Uterus (tissue), 4 donors: Measurements from ENCODE around the gene RTF1. TPM values are rescaled to one million over a fixed set of nuclear protein-coding genes. Genes with fewer than 3 reads are reported as not detected.

Source experiments
- DNase-seq, 2 donors: peaks; one replicate each; pipeline ENCODE4 v3.0.0-alpha.2; 2019 to 2020
- H3K27ac ChIP-seq, 2 donors: fragments of 200-600 bp; sonication (generic); 1 replicate in 1 of 2; 2 replicates in 1 of 2; pipeline ENCODE4 v1.5.1; 2016 to 2018
- H3K27me3 ChIP-seq, 2 donors: fragments of 200-600 bp; sonication (generic); one replicate each; pipeline ENCODE4 v1.5.1; 2018 to 2019; ENCODE audit warnings: control low read depth in 1 of 2
- H3K36me3 ChIP-seq, 2 donors: fragments of 200-600 bp; sonication (generic); one replicate each; pipeline ENCODE4 v1.5.1; 2019; ENCODE audit warnings: control low read depth in 1 of 2
- H3K4me1 ChIP-seq, 2 donors: fragments of 200-600 bp; sonication (generic); one replicate each; pipeline ENCODE4 v1.5.1; 2018 to 2019; ENCODE audit warnings: control low read depth in 1 of 2
- H3K4me3 ChIP-seq, 2 donors: fragments of 200-600 bp; sonication (generic); 1 replicate in 1 of 2; 2 replicates in 1 of 2; pipeline ENCODE4 v1.5.1; 2018 to 2019; ENCODE audit warnings: mild to moderate bottlenecking in 1 of 2
- H3K9me3 ChIP-seq, 2 donors: fragments of 200-600 bp; sonication (generic); one replicate each; pipeline ENCODE4 v1.5.1; 2019; ENCODE audit warnings: control low read depth in 1 of 2
- POLR2A ChIP-seq, 2 donors: fragments of 450-650 bp; IDR thresholded peaks; one replicate each; pipeline ENCODE4 v1.6.1; 2016; ENCODE audit warnings: antibody characterized with exemption in 2 of 2, mild to moderate bottlenecking in 1 of 2, moderate library complexity in 1 of 2
- intact Hi-C: fragments of 100-400 bp; cut with DNase I; formaldehyde crosslinking; loops from one replicate; pipeline ENCODE4 v1.15.1; 2023; ENCODE audit warnings: low total_unique reads
- small RNA-seq: library from RNA; depleted of rRNA; stranded (forward); fragments of <200 nt; gene quantifications from one replicate; pipeline ENCODE3, GENCODE V24; 2016
- total RNA-seq, 4 donors: library from RNA; depleted of rRNA in 3 of 4; stranded (reverse); fragments of >200 nt in 3 of 4; gene quantifications; one replicate each; pipeline versions ENCODE4 v1.1.0 to v1.2.4, GENCODE V29; 2014 to 2023
- TF ChIP-seq, protein P1 (sequence below), 4 experiments: fragments of 200-600 bp in 2 of 4; fragments of 450-650 bp in 2 of 4; sonication (generic) in 2 of 4; IDR thresholded peaks; one replicate each; pipeline ENCODE4 v1.5.1; 2016 to 2019; ENCODE audit warnings: antibody characterized with exemption in 4 of 4, mild to moderate bottlenecking in 2 of 4, moderate library complexity in 1 of 4
- donor health status: DM: yes; HTN: yes; CAD: no.

RTF1 gene
- total RNA-seq, 4 donors from 2014 or later = 7.4 to 39.6 (median 24.2) TPM

- Histone ChIP-seq H3K36me3 (no peaks in the 10 kb centered on the region), H3K27ac (no peak overlapping the region)
- intact Hi-C loops = no loop called here
These were observed 101.1 kb downstream of the RTF1 start for GRCh38 chr15:41517895-41518449.

DNA sequence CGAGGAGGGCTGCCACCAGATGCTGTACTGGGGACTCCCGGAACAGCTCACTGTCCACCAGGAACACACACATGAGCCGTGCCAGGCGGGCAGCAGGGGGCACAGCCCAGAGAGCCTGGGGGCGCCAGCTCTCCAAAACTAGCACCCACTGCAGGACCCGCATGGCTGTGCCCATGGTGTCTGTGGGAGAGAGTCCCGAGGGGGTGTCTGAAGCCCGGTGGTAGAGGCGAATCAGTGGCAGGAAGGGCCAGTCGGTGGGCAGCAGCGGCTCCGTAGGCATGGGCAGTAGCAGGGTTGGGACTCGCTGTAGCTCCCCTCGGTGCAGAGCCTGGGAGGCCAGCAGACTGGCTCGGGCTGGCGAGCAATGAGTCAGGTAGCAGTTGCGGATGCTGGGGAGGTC lies 103.7 kb downstream of the RTF1 start:
- intact Hi-C loops = no loop called here
- Histone ChIP-seq H3K27ac (no peak overlapping the region), H3K27me3 (no peaks in the 10 kb centered on the region), H3K4me3 (no peak overlapping the region), H3K36me3 (no peaks in the 10 kb centered on the region), H3K4me1 (no peaks in the 10 kb centered on the region), H3K9me3 (no peaks in the 10 kb centered on the region)
- no peak for TF ChIP-seq POLR2A (IDR thresholded peaks at IDR 0.05)
- TF ChIP-seq, protein P1, sequence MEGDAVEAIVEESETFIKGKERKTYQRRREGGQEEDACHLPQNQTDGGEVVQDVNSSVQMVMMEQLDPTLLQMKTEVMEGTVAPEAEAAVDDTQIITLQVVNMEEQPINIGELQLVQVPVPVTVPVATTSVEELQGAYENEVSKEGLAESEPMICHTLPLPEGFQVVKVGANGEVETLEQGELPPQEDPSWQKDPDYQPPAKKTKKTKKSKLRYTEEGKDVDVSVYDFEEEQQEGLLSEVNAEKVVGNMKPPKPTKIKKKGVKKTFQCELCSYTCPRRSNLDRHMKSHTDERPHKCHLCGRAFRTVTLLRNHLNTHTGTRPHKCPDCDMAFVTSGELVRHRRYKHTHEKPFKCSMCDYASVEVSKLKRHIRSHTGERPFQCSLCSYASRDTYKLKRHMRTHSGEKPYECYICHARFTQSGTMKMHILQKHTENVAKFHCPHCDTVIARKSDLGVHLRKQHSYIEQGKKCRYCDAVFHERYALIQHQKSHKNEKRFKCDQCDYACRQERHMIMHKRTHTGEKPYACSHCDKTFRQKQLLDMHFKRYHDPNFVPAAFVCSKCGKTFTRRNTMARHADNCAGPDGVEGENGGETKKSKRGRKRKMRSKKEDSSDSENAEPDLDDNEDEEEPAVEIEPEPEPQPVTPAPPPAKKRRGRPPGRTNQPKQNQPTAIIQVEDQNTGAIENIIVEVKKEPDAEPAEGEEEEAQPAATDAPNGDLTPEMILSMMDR (IDR thresholded peaks at IDR 0.05) = no peak
- DNase-seq = no peak

More at GRCh38 chr15:41517895-41518449, 101.1 kb downstream of the RTF1 start:
- no peak for DNase-seq
- Histone ChIP-seq H3K4me3 (no peak overlapping the region), H3K9me3 (no peaks in the 10 kb centered on the region), H3K27me3 (peaks cover 0 to 12% of the 10 kb centered on the region in 2 donors), H3K4me1 (peaks cover 0 to 7% of the 10 kb centered on the region in 2 donors)
- TF ChIP-seq POLR2A (IDR thresholded peaks at IDR 0.05) = no peak
- TF ChIP-seq, protein P1 (IDR thresholded peaks at IDR 0.05) = no peak

DNA sequence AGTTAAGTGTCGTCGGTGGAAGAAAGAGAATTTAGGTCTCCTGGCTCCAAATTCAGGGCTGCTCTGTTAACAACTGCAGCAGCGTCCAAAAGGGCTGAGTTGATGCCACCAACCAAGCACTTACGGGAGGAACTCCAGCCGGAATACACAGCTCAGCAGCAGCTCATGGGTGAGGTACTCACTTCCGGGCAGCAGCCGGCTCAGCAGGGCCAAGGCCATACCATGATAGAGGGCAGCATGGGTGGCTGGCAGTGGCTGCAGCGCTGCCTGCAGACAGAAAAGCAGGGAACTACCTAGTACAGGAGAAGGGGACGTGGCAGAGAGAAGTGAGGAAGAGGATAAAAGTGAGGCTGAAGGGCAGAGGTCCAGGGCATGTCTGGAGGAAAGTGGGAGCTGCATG lies 104.7 kb downstream of the RTF1 start:
- no peak overlapping the region for H3K4me3 ChIP-seq
- no peaks in the 10 kb centered on the region for H3K4me1 ChIP-seq
- no peaks in the 10 kb centered on the region for H3K27me3 ChIP-seq
- H3K36me3 ChIP-seq = no peaks in the 10 kb centered on the region
- intact Hi-C loops = no loop called here
- H3K9me3 ChIP-seq = no peaks in the 10 kb centered on the region
- TF ChIP-seq POLR2A (IDR thresholded peaks at IDR 0.05) = no peak
- TF ChIP-seq, protein P1 (IDR thresholded peaks at IDR 0.05) = no peak
- H3K27ac ChIP-seq = no peak overlapping the region
- DNase-seq = no peak

DNA sequence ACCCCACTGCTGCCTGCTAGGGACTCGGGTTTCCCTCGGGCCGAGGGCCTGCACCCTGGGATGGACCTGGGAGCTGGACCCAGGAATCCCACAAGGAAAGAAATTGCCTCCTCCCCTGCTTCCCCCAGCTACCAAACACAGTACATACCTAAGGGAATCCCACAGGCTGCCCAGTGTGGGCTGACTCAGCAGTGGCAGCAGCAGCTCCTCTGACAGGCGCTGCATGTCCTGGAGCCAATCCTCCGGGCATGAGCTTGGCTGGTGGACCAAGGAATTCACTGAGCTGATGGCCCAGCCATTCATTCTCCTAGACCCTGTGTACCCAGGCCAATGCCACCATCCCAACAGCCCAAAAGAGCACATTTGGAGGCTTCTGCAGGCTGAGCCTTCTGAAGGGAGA lies 106.2 kb downstream of the RTF1 start:
- no peak overlapping the region for H3K27ac ChIP-seq
- TF ChIP-seq POLR2A (IDR thresholded peaks at IDR 0.05) = no peak
- TF ChIP-seq, protein P1 (IDR thresholded peaks at IDR 0.05) = no peak
- no peaks in the 10 kb centered on the region for H3K4me1 ChIP-seq
- intact Hi-C loops = no loop called here
- DNase-seq = no peak
- H3K4me3 ChIP-seq = no peak overlapping the region
- H3K27me3 ChIP-seq = no peaks in the 10 kb centered on the region
- no peaks in the 10 kb centered on the region for H3K36me3 ChIP-seq
- H3K9me3 ChIP-seq = no peaks in the 10 kb centered on the region

DNA sequence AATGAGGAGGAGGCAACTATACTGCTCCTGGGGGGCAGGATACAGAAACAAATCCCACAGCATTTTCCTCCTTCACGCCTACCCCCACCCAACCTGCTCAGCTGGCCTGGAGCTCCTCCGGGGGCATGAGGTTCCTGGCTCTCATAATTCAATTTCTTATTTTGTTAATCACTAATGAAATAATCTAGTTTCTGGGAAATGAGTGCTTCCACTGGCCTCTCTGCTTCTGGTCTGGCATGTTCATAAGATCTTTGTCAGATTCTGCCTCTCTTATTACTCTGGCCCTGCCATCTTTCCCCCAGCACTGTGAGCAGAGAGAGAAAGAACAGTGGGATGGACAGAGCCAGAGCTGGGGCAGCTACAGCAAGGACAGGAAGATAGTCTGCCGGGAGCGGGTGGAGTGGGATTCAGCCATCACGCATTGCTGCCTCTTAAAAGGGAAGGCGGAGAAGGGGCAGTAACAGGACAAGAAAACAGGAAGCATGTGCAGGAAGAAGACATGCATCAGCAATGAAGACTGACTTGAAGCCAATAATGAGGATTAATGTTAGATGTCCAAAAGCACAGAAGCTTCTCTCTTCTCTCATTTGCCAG lies 113.6 kb downstream of the RTF1 start:
- H3K9me3 ChIP-seq = no peaks in the 10 kb centered on the region
- TF ChIP-seq, protein P1 (IDR thresholded peaks at IDR 0.05) = no peak
- no peak for TF ChIP-seq POLR2A (IDR thresholded peaks at IDR 0.05)
- H3K27ac ChIP-seq = no peak overlapping the region
- no peak for DNase-seq
- intact Hi-C loops = no loop called here
- no peaks in the 10 kb centered on the region for H3K36me3 ChIP-seq
- no peaks in the 10 kb centered on the region for H3K27me3 ChIP-seq
- H3K4me3 ChIP-seq = no peak overlapping the region
- H3K4me1 ChIP-seq = no peaks in the 10 kb centered on the region

Small RNA genes within 50 kb of the gene (small RNA-seq; reads per million reads assigned to genes)
- gene RNU6-1169P = not detected

Other genes with a start within 250 kb of the RTF1 start
- gene EXD1, start 186.3 kb upstream of the RTF1 start, total RNA-seq = not detected
- gene CHP1, start 185.8 kb upstream of the RTF1 start, total RNA-seq = 100 to 1,000 TPM in 1 of 4 donors, 10 to 100 TPM in 3; 54.7 to 129 (median 65.6) TPM
- 10 to 100 TPM in 1 of 4 donors, not detected in 3; 11.0 TPM for gene OIP5, start 84.5 kb upstream of the RTF1 start, total RNA-seq
- gene NUSAP1, start 84.2 kb upstream of the RTF1 start, total RNA-seq = 100 to 1,000 TPM in 1 of 4 donors, 1 to 10 TPM in 1, not detected in 2; 1.0 to 101 TPM
- gene NDUFAF1, start 14.6 kb upstream of the RTF1 start, total RNA-seq = 10 to 100 TPM in 2 of 4 donors, 1 to 10 TPM in 2; 2.1 to 25.0 (median 11.2) TPM
- 1 to 10 TPM in 1 of 4 donors, under 1 TPM in 1, not detected in 2; 0.41 to 1.3 TPM for gene ITPKA, start 76.8 kb downstream of the RTF1 start, total RNA-seq
- gene LTK, start 96.7 kb downstream of the RTF1 start, total RNA-seq = under 1 TPM in 2 of 4 donors, not detected in 2; 0.24 to 0.55 TPM
- 10 to 100 TPM in 3 of 4 donors, 1 to 10 TPM in 1; 3.8 to 42.5 (median 25.8) TPM for gene RPAP1, start 127.2 kb downstream of the RTF1 start, total RNA-seq
- 10 to 100 TPM in 3 of 4 donors, 1 to 10 TPM in 1; 6.5 to 34.8 (median 24.3) TPM for gene TYRO3, start 142.1 kb downstream of the RTF1 start, total RNA-seq
- 100 to 1,000 TPM in 2 of 4 donors, 10 to 100 TPM in 2; 54.8 to 156 (median 114) TPM for gene MGA, start 243.3 kb downstream of the RTF1 start, total RNA-seq